ENCODE data around the gene PCDHA1.
"Not testable (repeated sequence)": the region's sequence is repeated elsewhere in the genome, so short reads cannot be mapped to it uniquely, and the experiment has no call there.

PCDHA1 gene

GRCh38 chr5:140806834-140807775, 21.2 kb downstream of the PCDHA1 start, which contains the start of gene PCDHA4:
TSS of gene PCDHA4 (plus strand) at chr5:140807068.
- peak; percentile 63 for FAIRE-seq
- DNase-seq (ENCODE audit: insufficient read length, low spot score), result no peak

- FAIRE-seq; DNase-seq (ENCODE audit: insufficient read length, low spot score): not testable (repeated sequence)
Measured at GRCh38 chr5:140808241-140808888, 22.4 kb downstream of the PCDHA1 start.

- no peak for FAIRE-seq
- no peak for DNase-seq (ENCODE audit: insufficient read length, low spot score)
Measured at GRCh38 chr5:140808889-140809291, 22.9 kb downstream of the PCDHA1 start.

- DNase-seq (ENCODE audit: insufficient read length, low spot score) (no peak), FAIRE-seq (no peak)
Measured at GRCh38 chr5:140821375-140822280, 35.7 kb downstream of the PCDHA1 start, which contains the start of gene PCDHA5. TSS of gene PCDHA5 (plus strand) at chr5:140821613.

GRCh38 chr5:140822281-140822629, 36.3 kb downstream of the PCDHA1 start:
- DNase-seq (ENCODE audit: insufficient read length, low spot score), result no peak
- FAIRE-seq, result no peak

GRCh38 chr5:140822969-140823368, 37.0 kb downstream of the PCDHA1 start:
- not testable (repeated sequence) for FAIRE-seq; DNase-seq (ENCODE audit: insufficient read length, low spot score)

- no peak for FAIRE-seq
- DNase-seq (ENCODE audit: insufficient read length, low spot score), result no peak
Measured at GRCh38 chr5:140823475-140823874, 37.5 kb downstream of the PCDHA1 start.

- no peak for FAIRE-seq
- peak; percentile 32 for DNase-seq (ENCODE audit: insufficient read length, low spot score)
Measured at GRCh38 chr5:140827704-140828361, 41.9 kb downstream of the PCDHA1 start, which contains the start of gene PCDHA6. TSS of gene PCDHA6 (plus strand) at chr5:140827960. CDS start at chr5:140828092, 132 bp downstream.

GRCh38 chr5:140828362-140828737, 42.4 kb downstream of the PCDHA1 start:
- DNase-seq (ENCODE audit: insufficient read length, low spot score), result no peak
- FAIRE-seq, result peak; percentile 26

- FAIRE-seq; DNase-seq (ENCODE audit: insufficient read length, low spot score): not testable (repeated sequence)
Measured at GRCh38 chr5:140829511-140830501, 43.9 kb downstream of the PCDHA1 start.

- DNase-seq (ENCODE audit: insufficient read length, low spot score) (no peak), FAIRE-seq (no peak)
Measured at GRCh38 chr5:140833993-140834392, 48.1 kb downstream of the PCDHA1 start, which contains the start of gene PCDHA7. TSS of gene PCDHA7 (plus strand) at chr5:140834269. CDS start at chr5:140834384, 115 bp downstream.

- not testable (repeated sequence) for FAIRE-seq; DNase-seq (ENCODE audit: insufficient read length, low spot score)
Measured at GRCh38 chr5:140834439-140835008, 48.6 kb downstream of the PCDHA1 start.

GRCh38 chr5:140835622-140836510, 49.9 kb downstream of the PCDHA1 start:
- FAIRE-seq, result no peak
- no peak for DNase-seq (ENCODE audit: insufficient read length, low spot score)

GRCh38 chr5:140840978-140841962, 55.3 kb downstream of the PCDHA1 start, which contains the start of gene PCDHA8:
TSS of gene PCDHA8 (plus strand) at chr5:140841187. CDS start at chr5:140841322, 135 bp downstream.
- FAIRE-seq, result no peak
- DNase-seq (ENCODE audit: insufficient read length, low spot score), result peak; percentile 43

GRCh38 chr5:140842798-140843733, 57.1 kb downstream of the PCDHA1 start:
- FAIRE-seq, result no peak
- DNase-seq (ENCODE audit: insufficient read length, low spot score), result no peak
